DOHH2 (cell line): Measurements from ENCODE around the gene KIF2A.

Experiments
- EZH2phosphoT487 ChIP-seq: fragments of 200-600 bp; sonication (generic); IDR thresholded peaks from 2 replicates; pipeline ENCODE4 v1.6.1; 2017; ENCODE audit warnings: borderline replicate concordance, mild to moderate bottlenecking, antibody characterized with exemption, low read length, moderate library complexity, mixed read lengths
- TF ChIP-seq, protein P1 (sequence below): fragments of 200-600 bp; sonication (generic); IDR thresholded peaks from one replicate; pipeline ENCODE4 v1.5.1; 2014; ENCODE audit warnings: antibody characterized with exemption, mild to moderate bottlenecking, low read depth, low read length; ENCODE audit not compliant: poor library complexity, severe bottlenecking

- TF ChIP-seq, protein P1, sequence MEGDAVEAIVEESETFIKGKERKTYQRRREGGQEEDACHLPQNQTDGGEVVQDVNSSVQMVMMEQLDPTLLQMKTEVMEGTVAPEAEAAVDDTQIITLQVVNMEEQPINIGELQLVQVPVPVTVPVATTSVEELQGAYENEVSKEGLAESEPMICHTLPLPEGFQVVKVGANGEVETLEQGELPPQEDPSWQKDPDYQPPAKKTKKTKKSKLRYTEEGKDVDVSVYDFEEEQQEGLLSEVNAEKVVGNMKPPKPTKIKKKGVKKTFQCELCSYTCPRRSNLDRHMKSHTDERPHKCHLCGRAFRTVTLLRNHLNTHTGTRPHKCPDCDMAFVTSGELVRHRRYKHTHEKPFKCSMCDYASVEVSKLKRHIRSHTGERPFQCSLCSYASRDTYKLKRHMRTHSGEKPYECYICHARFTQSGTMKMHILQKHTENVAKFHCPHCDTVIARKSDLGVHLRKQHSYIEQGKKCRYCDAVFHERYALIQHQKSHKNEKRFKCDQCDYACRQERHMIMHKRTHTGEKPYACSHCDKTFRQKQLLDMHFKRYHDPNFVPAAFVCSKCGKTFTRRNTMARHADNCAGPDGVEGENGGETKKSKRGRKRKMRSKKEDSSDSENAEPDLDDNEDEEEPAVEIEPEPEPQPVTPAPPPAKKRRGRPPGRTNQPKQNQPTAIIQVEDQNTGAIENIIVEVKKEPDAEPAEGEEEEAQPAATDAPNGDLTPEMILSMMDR, result no peak
- no peak for TF ChIP-seq EZH2phosphoT487
Measured at GRCh38 chr5:62326702-62327101, 20.7 kb downstream of the KIF2A start.
